ENCODE measurements around the gene PPP1R36.

PPP1R36 gene

GRCh38 chr14:64638625-64639024 is 88.9 kb downstream of the PPP1R36 start:
- H2AFZ ChIP-seq (ENCODE audit: low read depth, low read length, severe bottlenecking): no peak overlapping the region
- H3K4me2 ChIP-seq (ENCODE audit: low read depth, low read length, poor library complexity, severe bottlenecking): no peak overlapping the region
- H3K36me3 ChIP-seq (ENCODE audit: low read length): no peaks in the 10 kb centered on the region
- H4K20me1 ChIP-seq (ENCODE audit: low read depth, low read length): no peaks in the 10 kb centered on the region
- H3F3A ChIP-seq (ENCODE audit: insufficient read depth): no peaks in the 10 kb centered on the region
- H3K9ac ChIP-seq (ENCODE audit: low read length): no peak overlapping the region
- TF ChIP-seq, protein P1, sequence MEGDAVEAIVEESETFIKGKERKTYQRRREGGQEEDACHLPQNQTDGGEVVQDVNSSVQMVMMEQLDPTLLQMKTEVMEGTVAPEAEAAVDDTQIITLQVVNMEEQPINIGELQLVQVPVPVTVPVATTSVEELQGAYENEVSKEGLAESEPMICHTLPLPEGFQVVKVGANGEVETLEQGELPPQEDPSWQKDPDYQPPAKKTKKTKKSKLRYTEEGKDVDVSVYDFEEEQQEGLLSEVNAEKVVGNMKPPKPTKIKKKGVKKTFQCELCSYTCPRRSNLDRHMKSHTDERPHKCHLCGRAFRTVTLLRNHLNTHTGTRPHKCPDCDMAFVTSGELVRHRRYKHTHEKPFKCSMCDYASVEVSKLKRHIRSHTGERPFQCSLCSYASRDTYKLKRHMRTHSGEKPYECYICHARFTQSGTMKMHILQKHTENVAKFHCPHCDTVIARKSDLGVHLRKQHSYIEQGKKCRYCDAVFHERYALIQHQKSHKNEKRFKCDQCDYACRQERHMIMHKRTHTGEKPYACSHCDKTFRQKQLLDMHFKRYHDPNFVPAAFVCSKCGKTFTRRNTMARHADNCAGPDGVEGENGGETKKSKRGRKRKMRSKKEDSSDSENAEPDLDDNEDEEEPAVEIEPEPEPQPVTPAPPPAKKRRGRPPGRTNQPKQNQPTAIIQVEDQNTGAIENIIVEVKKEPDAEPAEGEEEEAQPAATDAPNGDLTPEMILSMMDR (IDR thresholded peaks at IDR 0.05; ENCODE audit: insufficient read depth, low read length, poor library complexity, severe bottlenecking): no peak
- TF ChIP-seq EZH2phosphoT487 (conservative IDR thresholded peaks at IDR 0.05; ENCODE audit: low read length): no peak
- no peak overlapping the region for H3K27ac ChIP-seq (ENCODE audit: low read depth, low read length)
- no peaks in the 10 kb centered on the region for H3K9me2 ChIP-seq (replicated peaks; ENCODE audit: insufficient read depth, low read length)
- H3K27me3 ChIP-seq (ENCODE audit: low read length): no peaks in the 10 kb centered on the region
- no peaks in the 10 kb centered on the region for H3K9me3 ChIP-seq (ENCODE audit: insufficient read depth, low read length)
- no peaks in the 10 kb centered on the region for H3K79me2 ChIP-seq (ENCODE audit: insufficient read depth, low read length)
- no peak overlapping the region for H3K4me3 ChIP-seq (ENCODE audit: insufficient read depth, low read length, poor library complexity, severe bottlenecking)
